Measurements from ENCODE around the gene ANKHD1.

ANKHD1 gene

GRCh38 chr5:140502834-140503233, 101.2 kb downstream of the ANKHD1 start:
- no peaks in the 10 kb centered on the region for H3K4me1 ChIP-seq (ENCODE audit: control insufficient read depth, insufficient read depth, low read length)
- H3K27ac ChIP-seq (ENCODE audit: extremely low read depth, low read depth, low read length), result no peak overlapping the region
- ChIA-PET POLR2A (no interaction called here), CTCF (interaction anchor here (0.7 kb wide), 1 partner anchor 21 kb away, joined by 3 read pairs; no protein-coding TSS in a partner anchor)
- no peak for TF ChIP-seq ZNF549 (tag by site-specific recombination; IDR thresholded peaks at IDR 0.05)
- TF ChIP-seq, protein P1, sequence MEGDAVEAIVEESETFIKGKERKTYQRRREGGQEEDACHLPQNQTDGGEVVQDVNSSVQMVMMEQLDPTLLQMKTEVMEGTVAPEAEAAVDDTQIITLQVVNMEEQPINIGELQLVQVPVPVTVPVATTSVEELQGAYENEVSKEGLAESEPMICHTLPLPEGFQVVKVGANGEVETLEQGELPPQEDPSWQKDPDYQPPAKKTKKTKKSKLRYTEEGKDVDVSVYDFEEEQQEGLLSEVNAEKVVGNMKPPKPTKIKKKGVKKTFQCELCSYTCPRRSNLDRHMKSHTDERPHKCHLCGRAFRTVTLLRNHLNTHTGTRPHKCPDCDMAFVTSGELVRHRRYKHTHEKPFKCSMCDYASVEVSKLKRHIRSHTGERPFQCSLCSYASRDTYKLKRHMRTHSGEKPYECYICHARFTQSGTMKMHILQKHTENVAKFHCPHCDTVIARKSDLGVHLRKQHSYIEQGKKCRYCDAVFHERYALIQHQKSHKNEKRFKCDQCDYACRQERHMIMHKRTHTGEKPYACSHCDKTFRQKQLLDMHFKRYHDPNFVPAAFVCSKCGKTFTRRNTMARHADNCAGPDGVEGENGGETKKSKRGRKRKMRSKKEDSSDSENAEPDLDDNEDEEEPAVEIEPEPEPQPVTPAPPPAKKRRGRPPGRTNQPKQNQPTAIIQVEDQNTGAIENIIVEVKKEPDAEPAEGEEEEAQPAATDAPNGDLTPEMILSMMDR (tag by site-specific recombination; IDR thresholded peaks at IDR 0.05), result no peak
- no peak for TF ChIP-seq ZNF311 (tag by site-specific recombination; IDR thresholded peaks at IDR 0.05; ENCODE audit: borderline replicate concordance)
- TF ChIP-seq GLIS1 (tag by site-specific recombination; IDR thresholded peaks at IDR 0.05), result no peak
- no peak for TF ChIP-seq ZNF174 (tag by site-specific recombination; IDR thresholded peaks at IDR 0.05)
- no peak for TF ChIP-seq ZNF155 (tag by site-specific recombination; IDR thresholded peaks at IDR 0.05)
- no peak for TF ChIP-seq ZBTB21 (tag by site-specific recombination; IDR thresholded peaks at IDR 0.05)
- TF ChIP-seq, protein P2, sequence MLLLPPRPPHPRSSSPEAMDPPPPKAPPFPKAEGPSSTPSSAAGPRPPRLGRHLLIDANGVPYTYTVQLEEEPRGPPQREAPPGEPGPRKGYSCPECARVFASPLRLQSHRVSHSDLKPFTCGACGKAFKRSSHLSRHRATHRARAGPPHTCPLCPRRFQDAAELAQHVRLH (tag by site-specific recombination; IDR thresholded peaks at IDR 0.05), result no peak
- TF ChIP-seq, protein P3, sequence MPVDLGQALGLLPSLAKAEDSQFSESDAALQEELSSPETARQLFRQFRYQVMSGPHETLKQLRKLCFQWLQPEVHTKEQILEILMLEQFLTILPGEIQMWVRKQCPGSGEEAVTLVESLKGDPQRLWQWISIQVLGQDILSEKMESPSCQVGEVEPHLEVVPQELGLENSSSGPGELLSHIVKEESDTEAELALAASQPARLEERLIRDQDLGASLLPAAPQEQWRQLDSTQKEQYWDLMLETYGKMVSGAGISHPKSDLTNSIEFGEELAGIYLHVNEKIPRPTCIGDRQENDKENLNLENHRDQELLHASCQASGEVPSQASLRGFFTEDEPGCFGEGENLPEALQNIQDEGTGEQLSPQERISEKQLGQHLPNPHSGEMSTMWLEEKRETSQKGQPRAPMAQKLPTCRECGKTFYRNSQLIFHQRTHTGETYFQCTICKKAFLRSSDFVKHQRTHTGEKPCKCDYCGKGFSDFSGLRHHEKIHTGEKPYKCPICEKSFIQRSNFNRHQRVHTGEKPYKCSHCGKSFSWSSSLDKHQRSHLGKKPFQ (tag by site-specific recombination; IDR thresholded peaks at IDR 0.05), result no peak
- TF ChIP-seq, protein P4, sequence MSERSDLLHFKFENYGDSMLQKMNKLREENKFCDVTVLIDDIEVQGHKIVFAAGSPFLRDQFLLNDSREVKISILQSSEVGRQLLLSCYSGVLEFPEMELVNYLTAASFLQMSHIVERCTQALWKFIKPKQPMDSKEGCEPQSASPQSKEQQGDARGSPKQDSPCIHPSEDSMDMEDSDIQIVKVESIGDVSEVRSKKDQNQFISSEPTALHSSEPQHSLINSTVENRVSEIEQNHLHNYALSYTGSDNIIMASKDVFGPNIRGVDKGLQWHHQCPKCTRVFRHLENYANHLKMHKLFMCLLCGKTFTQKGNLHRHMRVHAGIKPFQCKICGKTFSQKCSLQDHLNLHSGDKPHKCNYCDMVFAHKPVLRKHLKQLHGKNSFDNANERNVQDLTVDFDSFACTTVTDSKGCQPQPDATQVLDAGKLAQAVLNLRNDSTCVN (tag by site-specific recombination; optimal IDR thresholded peaks at IDR 0.05), result no peak
- no peak for TF ChIP-seq ZNF621 (tag by site-specific recombination; IDR thresholded peaks at IDR 0.05)
- no peak for TF ChIP-seq SP3 (tag by site-specific recombination; IDR thresholded peaks at IDR 0.05)
- TF ChIP-seq ZNF660 (tag by site-specific recombination; IDR thresholded peaks at IDR 0.05), result no peak
- TF ChIP-seq GFI1B (tag by site-specific recombination; IDR thresholded peaks at IDR 0.05), result no peak
- H3K4me3 ChIP-seq (ENCODE audit: low read depth, low read length), result no peak overlapping the region
- H3K9me3 ChIP-seq (ENCODE audit: control insufficient read depth, insufficient read depth, low read depth, low read length), result no peaks in the 10 kb centered on the region
- H3K36me3 ChIP-seq (ENCODE audit: control insufficient read depth in 2 of 2, insufficient read depth in 1 of 2, low read length in 2 of 2), result peaks cover 40 to 55% of the 10 kb centered on the region in 2 experiments

GRCh38 chr5:140509898-140510297, 108.3 kb downstream of the ANKHD1 start:
- Histone ChIP-seq H3K4me1 (ENCODE audit: control insufficient read depth, insufficient read depth, low read length) (no peaks in the 10 kb centered on the region), H3K27ac (ENCODE audit: extremely low read depth, low read depth, low read length) (no peak overlapping the region), H3K4me3 (ENCODE audit: low read depth, low read length) (no peak overlapping the region), H3K36me3 (ENCODE audit: control insufficient read depth in 2 of 2, insufficient read depth in 1 of 2, low read length in 2 of 2) (peaks cover 76 to 94% of the 10 kb centered on the region in 2 experiments), H3K9me3 (ENCODE audit: control insufficient read depth, insufficient read depth, low read depth, low read length) (no peaks in the 10 kb centered on the region)
- CTCF ChIA-PET, result no interaction called here
- no peak for TF ChIP-seq ZNF677 (tag by site-specific recombination; IDR thresholded peaks at IDR 0.05)
- TF ChIP-seq, protein P5, sequence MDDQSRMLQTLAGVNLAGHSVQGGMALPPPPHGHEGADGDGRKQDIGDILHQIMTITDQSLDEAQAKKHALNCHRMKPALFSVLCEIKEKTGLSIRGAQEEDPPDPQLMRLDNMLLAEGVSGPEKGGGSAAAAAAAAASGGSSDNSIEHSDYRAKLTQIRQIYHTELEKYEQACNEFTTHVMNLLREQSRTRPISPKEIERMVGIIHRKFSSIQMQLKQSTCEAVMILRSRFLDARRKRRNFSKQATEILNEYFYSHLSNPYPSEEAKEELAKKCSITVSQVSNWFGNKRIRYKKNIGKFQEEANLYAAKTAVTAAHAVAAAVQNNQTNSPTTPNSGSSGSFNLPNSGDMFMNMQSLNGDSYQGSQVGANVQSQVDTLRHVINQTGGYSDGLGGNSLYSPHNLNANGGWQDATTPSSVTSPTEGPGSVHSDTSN (CRISPR knock-in tag; IDR thresholded peaks at IDR 0.05), result no peak
- POLR2A ChIA-PET, result no interaction called here

DNA sequence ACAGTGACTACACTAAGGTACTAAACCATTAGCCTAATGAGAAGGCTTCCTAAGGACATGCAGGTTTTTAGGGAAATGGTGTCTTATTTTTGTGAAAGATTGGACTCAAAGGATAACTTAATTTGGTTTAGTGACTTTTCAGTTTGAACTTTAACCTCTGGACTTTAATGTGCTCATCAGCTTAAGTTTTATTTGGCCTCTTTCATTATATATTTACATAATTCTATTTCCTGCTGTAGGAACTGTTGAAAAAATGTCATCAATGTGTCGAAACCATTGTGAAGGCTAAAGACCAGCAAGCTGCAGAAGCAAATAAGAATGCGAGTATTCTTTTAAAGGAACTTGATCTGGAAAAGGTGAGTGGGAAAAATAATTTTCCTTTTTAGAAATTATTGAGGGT, 111.5 kb downstream of the ANKHD1 start:
- CTCF ChIA-PET, result no interaction called here
- Histone ChIP-seq H3K4me3 (ENCODE audit: low read depth, low read length) (no peak overlapping the region), H3K4me1 (ENCODE audit: control insufficient read depth, insufficient read depth, low read length) (no peaks in the 10 kb centered on the region), H3K27ac (ENCODE audit: extremely low read depth, low read depth, low read length) (no peak overlapping the region), H3K36me3 (ENCODE audit: control insufficient read depth in 2 of 2, insufficient read depth in 1 of 2, low read length in 2 of 2) (peaks cover 48 to 68% of the 10 kb centered on the region in 2 experiments), H3K9me3 (ENCODE audit: control insufficient read depth, insufficient read depth, low read depth, low read length) (no peaks in the 10 kb centered on the region)
- no peak for TF ChIP-seq ZNF341 (tag by site-specific recombination; IDR thresholded peaks at IDR 0.05; ENCODE audit: low read depth)
- no peak for TF ChIP-seq ZNF366 (tag by site-specific recombination; conservative IDR thresholded peaks at IDR 0.05)
- no peak for TF ChIP-seq ZNF24 (tag by site-specific recombination; IDR thresholded peaks at IDR 0.05)
- POLR2A ChIA-PET, result no interaction called here

Measured in HEK293 (cell line).